Measurements from ENCODE around the gene CD69.
"Not testable (repeated sequence)": the region's sequence is repeated elsewhere in the genome, so short reads cannot be mapped to it uniquely, and the experiment has no call there.

CD69 gene

GRCh38 chr12:9745199-9745598 is 15.5 kb downstream of the CD69 start:
- DNase-seq: no peak

GRCh38 chr12:9742661-9743060 is 18.0 kb downstream of the CD69 start:
- no peak for DNase-seq

DNA sequence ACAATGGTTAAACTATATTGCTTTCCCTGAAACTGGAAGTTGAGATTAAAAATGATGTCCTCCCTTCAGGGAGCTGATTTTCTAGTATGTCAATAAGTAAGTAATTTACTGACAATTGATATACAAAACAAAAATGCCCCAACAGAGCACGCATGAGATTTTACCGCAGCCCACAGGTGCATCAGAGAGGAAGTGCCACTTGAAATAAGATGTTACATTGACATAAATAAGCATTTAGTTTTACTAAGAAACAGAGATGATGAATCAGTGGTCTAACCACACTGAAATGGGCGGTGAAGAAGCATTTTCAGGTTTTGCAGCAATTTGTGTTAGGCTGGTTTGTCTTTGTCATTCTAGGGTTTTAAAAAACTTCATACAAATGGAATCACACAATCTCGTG is 19.0 kb downstream of the CD69 start:
- no peak for DNase-seq

GRCh38 chr12:9740106-9740750 is 20.5 kb downstream of the CD69 start:
- DNase-seq: no peak

DNA sequence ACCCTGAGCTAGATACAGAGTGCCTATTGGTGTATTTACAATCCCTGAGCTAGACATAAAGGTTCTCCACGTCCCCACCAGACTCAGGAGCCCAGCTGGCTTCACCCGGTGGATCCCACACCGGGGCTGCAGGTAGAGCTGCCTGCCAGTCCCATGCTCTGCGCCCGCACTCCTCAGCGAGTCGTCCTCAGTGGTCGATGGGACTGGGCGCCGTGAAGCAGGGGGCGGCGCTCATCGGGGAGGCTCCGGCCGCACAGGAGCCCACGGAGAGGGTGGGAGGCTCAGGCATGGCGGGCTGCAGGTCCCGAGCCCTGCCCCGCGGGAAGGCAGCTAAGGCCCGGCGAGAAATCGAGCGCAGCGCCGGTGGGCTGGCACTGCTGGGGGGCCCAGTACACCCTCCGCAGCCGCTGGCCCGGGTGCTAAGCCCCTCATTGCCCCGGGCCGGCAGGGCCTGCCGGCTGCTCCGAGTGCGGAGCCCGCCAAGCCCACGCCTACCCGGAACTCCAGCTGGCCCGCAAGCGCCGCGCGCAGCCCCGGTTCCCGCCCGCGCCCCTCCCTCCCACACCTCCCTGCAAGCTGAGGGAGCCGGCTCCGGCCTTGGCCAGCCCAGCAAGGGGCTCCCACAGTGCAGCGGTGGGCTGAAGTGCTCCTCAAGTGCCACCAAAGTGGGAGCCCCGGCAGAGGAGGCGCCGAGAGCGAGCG is 21.1 kb downstream of the CD69 start:
- not testable (repeated sequence) for DNase-seq

DNA sequence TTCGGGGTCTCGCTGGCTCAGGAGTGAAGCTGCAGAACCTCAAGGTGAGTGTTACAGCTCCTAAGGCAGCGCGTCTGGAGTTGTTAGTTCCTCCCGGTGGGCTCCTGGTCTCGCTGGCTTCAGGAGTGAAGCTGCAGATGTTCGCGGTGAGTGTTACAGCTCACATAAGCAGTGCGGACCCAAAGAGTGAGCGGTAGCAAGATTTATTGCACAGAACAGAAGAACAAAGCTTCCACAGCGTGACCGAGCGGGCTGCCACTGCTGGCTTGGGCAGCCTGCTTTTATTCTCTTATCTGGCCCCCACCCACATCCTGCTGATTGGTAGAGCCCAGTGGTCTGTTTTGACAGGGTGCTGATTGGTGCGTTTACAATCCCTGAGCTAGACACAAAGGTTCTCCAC is 21.8 kb downstream of the CD69 start:
- DNase-seq: not testable (repeated sequence)

- peak; percentile 37 for DNase-seq
Measured at GRCh38 chr12:9736936-9737705, 23.6 kb downstream of the CD69 start.

GRCh38 chr12:9735601-9736000 is 25.1 kb downstream of the CD69 start:
- DNase-seq: no peak

DNA sequence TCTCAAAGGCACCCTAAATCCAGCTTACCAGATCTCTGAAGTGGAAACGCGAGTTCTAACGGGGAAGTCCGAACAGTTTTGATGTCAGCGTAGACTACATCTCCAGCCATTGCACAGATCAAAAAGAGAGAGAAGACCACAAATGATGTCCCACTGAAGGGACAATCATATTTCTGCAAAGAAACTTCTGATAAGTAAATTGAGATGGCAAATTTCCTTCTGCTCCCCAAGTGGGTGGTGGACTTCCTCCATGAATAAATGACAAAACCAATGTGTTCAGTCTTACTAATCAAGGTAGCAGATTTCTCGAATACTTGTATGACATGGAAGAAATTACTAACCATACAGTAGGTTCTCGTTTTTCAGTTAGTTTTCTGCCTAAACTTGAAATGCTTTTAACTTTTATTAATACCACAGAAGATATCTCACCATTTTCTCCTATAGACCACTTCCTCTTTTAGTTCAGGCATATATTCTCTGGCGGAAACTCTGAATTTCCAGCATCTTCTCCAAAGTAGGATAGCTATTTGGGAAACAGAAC is 27.7 kb downstream of the CD69 start, which contains the start of gene CLECL1:
Gene CLECL1, minus strand, starts transcription at position 177 of the 541 bp plus-strand sequence.
- DNase-seq: no peak

DNA sequence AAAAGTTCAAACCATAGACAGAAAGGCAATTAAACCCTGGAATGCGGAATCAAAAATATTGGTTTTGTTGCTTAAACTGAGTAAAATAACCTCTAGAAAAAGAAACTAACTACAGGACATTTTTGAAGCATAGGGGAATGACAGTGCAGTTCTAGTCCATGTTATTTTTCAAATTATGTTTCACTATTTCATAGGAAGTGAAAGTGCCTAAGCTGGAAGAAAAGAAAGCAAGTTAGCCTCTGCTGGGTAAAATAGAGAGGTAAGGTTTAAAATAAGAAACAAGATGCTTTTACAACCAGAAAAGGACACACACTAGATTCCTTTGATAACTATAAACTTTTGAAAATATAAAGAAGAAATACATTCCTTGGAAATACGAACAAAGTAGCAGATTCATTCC is 28.9 kb downstream of the CD69 start:
- no peak for DNase-seq

GRCh38 chr12:9731393-9731792 is 29.3 kb downstream of the CD69 start:
- DNase-seq: no peak

GRCh38 chr12:9730591-9730990 is 30.1 kb downstream of the CD69 start:
- DNase-seq: no peak

GRCh38 chr12:9730011-9730410 is 30.7 kb downstream of the CD69 start:
- no peak for DNase-seq

GRCh38 chr12:9729082-9729481 is 31.6 kb downstream of the CD69 start:
- DNase-seq: no peak

DNA sequence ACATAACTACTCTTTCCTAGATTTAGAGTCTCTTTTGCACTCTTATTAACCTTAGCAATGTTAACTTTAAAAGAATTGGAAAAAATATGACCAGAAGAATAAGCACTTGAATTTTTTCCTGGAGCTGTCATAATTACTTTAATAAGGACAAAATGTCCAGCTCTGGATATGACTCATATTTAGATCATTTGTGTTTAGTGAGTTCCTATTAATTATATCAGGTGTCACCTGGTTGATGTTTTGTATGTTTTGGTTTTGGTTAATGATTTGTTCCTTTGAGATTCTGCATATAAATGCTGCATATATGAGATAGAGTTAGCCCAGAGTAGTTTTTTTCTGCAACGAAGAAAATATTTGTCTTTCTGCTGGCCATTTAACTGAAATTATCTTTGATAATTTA is 32.9 kb downstream of the CD69 start:
- DNase-seq: no peak

DNA sequence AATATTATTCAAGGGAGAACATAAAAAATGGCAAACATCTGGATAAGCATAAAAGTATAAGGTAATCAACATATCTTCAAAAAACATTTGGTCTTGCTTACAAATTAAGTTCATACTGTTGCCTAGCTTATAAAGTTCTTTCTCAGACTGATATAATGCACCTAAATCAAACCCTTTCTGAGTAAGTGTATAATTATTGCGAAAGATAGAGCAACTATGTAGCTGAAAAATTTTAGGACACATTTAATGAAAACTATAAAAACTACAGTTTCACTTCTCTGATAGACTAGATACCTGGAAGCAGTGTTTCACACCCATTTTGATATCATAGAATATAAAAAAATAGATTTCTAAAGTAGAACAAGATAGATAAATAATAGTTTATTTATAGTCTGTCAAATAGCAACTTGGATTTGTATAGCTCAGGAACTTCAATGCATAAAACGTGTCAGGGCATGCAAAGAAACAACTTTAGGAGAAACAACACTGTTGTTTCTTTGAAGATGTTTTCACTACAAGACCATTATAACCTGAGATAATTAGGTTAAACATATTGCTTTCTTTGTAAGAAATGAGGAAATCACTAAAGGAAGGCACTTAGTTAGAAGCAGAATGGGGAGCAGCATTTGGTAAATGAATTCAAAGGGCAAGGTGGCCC is 35.4 kb downstream of the CD69 start:
- no peak for DNase-seq

DNA sequence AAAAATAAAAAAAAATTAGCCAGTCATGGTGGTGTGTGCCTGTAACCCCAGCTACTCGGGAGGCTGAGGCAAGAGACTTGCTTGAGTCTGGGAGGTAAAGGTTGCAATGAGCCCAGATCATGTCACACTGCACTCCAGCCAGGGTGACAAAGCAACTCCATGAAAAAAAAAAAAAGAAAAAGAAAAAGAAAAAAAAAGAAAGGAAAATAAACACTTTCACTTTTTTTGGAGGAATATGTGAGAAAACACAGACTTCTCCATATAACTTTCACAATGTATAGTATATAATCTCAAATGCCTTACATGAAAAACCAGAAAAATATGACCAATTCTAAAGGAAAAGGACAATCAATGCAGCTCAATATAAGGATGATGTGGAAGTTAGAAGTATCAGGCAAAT is 36.7 kb downstream of the CD69 start:
- DNase-seq: no peak

DNA sequence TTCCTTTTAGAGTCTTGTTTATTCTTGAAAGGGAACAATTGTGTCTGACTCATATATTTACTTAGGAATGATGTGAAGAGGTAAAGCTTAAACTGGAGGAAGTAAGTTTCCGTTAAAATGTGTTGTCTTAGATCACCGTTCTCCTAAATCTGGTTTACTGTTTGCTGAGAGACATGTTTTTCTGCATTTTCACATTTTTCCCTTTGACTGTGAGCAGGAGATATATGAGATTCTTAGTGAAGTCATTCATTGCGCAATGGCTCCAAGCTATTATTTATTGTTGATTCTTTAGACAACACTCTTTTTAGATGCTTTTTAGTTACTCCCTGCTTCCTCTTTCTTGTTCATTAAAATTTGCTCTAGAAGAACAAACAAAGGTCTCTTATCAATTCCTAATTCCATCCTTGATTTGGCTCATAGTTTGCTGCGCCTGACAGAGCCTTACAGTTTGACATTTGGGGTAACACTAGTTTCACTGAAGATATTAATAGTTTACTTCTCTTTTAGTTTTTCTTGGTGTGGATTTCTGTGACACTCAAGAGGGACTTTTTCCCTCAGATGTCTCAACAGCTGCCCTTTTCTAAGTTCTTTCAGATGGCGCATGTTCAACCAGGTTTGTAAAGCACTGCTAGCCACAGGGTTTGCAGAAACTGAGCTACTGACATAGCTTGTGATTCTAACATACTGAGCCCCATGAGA is 39.2 kb downstream of the CD69 start:
- DNase-seq: no peak

GRCh38 chr12:9719790-9720189 is 40.9 kb downstream of the CD69 start:
- DNase-seq: no peak

DNA sequence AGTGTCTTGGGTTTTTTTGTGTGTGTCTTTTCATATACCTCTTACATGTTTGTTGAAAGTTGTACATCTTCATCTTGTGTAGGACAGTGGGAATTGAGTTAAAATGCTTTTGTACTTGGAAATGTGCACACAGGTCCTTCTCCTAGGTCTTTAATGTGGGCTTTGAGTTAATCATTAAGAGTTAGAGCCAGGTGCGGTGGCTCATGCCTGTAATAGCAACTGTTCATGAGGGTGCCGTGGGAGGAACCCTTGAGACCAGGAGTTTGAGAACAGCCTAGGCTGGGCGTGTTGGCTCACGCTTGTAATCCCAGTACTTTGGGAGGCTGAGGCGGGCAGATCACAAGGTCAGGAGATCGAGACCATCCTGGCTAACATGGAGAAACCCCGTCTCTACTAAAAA is 41.7 kb downstream of the CD69 start:
- no peak for DNase-seq

DNA sequence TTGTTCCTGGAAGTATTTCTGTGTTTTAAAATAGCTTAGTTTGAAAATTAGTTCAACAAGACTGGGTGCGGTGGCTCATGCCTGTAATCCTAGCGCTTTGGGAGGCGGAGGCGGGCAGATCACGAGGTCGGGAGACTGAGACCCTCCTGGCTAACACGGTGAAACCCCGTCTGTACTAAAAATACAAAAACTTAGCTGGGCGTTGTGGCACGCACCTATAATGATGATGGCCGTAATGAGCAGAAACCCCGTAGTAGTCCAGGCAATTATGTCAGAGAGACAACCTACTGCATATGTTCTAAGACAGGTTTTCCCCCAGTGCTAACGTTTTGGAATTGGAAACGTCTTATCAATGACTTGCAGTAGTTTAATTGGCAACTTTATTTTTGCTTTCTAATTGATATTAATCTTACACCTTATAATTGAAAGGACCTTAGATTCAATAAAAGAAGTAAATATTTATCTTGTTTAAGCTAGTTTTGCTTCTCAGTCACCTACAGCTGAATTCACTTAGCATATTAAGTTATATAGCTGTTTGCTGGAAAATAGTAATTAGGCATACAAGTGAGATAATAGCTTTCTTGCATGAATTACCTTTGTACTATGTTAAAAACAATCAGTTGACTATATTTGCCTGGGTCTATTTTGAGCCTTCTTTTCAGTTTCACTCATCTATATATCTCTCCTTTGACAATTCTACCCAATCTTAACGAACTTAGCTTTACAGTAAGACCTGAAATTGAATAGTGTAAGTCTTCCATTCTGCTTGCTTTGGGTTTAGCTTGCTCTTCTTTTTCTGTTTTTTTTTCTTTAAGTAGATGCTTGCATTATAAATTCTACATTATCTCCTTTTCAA is 43.4 kb downstream of the CD69 start:
- no peak for DNase-seq

All from GDM1 (cell line).